ENCODE results near the gene METTL22. TPM values are rescaled to one million over a fixed set of nuclear protein-coding genes. Genes with fewer than 3 reads are reported as not detected.

Gene METTL22
- polyA plus RNA-seq (2011; rRNA removed) (39.7 and 46.3 TPM in 2 replicates), polyA minus RNA-seq (2011; rRNA and poly(A)+ RNA removed) (58.6 and 103 TPM in 2 replicates)

DNA sequence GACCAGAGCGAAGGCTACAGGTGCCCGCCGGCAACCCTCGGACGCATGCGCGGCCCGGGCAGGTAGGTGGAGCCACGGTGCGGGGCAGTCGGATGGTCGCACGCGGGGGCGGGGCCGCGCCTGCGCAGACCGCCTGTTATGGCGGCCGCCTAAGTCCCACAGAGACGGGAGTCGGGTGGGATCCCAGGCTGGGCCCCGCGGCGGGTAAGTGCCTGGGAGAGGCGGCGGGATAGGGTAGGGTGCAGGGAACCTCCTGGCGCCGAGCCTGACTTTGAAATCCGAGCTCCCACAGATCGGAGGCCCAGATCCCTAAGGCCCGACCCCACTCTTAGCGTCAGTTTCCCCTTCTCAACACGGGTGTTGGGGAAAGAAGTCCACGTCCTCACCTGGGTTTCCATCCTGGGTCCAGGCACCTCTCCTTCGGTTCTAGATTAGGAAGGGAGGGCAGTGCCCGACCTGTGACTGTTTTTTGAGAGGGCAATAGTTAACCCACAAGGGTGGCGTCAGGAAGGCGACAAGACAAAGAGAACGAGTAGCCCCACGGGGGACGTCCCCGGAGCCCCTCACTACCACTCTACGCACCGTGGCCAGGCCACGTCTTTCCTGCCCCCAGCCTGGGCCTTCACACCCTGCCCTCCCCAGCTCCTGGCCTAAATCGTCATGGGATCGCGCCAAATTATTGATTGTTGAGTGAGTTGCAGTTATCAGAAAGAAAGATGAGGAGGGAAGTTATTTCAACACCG lies at the start of gene METTL22:
Gene METTL22, plus strand, starts transcription at position 127 of the 743 bp plus-strand sequence. CDS start 3,968 bp downstream, outside the sequence.
- ChIA-PET POLR2A (interaction anchor here (0.5 kb wide), 1 partner anchor 178 kb away, joined by 3 read pairs; no protein-coding TSS in a partner anchor), CTCF (interaction anchor here (0.6 to 2.3 kb wide), 3 partner anchors 14 to 596 kb away, joined by 4 to 9 read pairs (median 4); no protein-coding TSS in a partner anchor)
- peaks cover 3% of the 10 kb centered on the region for H3K27me3 ChIP-seq (ENCODE audit: control insufficient read depth, insufficient read depth, low read length)
- H3K9me3 ChIP-seq (ENCODE audit: control insufficient read depth, insufficient read depth, low read length) = no peaks in the 10 kb centered on the region
- H3K4me3 ChIP-seq (ENCODE audit: low read depth, low read length) = peak within 1 kb of the TSS; percentile 99
- H3K27ac ChIP-seq (ENCODE audit: low read depth, low read length) = peak within 1 kb of the TSS; percentile 71
- DNase-seq (ENCODE audit: low read depth, low spot score) = peak; percentile 56
- TF ChIP-seq, protein P1, sequence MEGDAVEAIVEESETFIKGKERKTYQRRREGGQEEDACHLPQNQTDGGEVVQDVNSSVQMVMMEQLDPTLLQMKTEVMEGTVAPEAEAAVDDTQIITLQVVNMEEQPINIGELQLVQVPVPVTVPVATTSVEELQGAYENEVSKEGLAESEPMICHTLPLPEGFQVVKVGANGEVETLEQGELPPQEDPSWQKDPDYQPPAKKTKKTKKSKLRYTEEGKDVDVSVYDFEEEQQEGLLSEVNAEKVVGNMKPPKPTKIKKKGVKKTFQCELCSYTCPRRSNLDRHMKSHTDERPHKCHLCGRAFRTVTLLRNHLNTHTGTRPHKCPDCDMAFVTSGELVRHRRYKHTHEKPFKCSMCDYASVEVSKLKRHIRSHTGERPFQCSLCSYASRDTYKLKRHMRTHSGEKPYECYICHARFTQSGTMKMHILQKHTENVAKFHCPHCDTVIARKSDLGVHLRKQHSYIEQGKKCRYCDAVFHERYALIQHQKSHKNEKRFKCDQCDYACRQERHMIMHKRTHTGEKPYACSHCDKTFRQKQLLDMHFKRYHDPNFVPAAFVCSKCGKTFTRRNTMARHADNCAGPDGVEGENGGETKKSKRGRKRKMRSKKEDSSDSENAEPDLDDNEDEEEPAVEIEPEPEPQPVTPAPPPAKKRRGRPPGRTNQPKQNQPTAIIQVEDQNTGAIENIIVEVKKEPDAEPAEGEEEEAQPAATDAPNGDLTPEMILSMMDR (IDR thresholded peaks at IDR 0.05; ENCODE audit: low read depth, low read length) = no peak

DNA sequence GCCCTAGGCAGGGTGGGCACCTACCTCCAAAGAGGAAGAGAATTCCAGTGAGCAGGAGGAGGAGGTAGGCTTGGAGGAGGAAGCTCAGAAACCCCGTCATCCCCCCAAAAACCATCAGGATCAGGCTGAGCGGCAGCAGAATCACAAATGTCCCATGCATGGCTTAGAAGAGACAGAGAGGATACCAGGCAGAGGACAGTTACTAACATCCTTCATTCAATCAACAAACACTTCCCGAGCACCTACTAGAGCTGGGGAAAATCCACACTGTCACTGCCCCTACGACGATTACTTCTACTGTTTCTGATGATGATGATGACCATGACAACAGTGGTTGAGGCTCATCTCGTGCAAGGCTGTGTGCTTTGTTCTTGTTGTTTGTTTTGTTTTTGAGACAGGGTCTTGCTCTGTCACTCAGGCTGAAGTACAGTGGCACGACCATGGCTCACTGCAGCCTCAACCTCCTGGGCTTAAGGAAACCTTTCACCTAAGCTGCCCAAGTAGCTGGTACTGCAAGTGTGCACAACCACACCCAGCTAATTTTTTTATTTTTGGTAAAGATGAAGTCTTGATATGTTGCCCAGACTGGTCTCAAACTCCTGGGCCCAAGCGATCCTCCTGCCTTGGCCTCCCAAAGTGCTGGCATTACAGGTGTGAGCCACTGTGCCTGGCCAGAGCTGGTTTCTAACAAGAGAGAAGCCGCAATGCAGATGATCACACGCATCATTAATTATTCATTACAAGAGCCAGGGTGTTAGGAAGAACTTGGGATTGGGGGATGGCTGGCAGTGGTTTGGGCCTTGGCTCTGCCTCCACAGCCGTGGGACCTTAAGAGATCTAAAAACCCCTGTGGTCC lies 49.2 kb upstream of the METTL22 start:
- Histone ChIP-seq H3K9me3 (ENCODE audit: control insufficient read depth, insufficient read depth, low read length) (no peaks in the 10 kb centered on the region), H3K27me3 (ENCODE audit: control insufficient read depth, insufficient read depth, low read length) (peaks cover 9% of the 10 kb centered on the region), H3K4me3 (ENCODE audit: low read depth, low read length) (no peak overlapping the region), H3K27ac (ENCODE audit: low read depth, low read length) (no peak overlapping the region)
- DNase-seq (ENCODE audit: low read depth, low spot score) = no peak
- POLR2A ChIA-PET = no interaction called here
- TF ChIP-seq, protein P1 (IDR thresholded peaks at IDR 0.05; ENCODE audit: low read depth, low read length) = no peak
- CTCF ChIA-PET = interaction anchor here (0.8 to 2.9 kb wide), 5 partner anchors 12 to 308 kb away, joined by 3 to 14 read pairs (median 7); no protein-coding TSS in a partner anchor

DNA sequence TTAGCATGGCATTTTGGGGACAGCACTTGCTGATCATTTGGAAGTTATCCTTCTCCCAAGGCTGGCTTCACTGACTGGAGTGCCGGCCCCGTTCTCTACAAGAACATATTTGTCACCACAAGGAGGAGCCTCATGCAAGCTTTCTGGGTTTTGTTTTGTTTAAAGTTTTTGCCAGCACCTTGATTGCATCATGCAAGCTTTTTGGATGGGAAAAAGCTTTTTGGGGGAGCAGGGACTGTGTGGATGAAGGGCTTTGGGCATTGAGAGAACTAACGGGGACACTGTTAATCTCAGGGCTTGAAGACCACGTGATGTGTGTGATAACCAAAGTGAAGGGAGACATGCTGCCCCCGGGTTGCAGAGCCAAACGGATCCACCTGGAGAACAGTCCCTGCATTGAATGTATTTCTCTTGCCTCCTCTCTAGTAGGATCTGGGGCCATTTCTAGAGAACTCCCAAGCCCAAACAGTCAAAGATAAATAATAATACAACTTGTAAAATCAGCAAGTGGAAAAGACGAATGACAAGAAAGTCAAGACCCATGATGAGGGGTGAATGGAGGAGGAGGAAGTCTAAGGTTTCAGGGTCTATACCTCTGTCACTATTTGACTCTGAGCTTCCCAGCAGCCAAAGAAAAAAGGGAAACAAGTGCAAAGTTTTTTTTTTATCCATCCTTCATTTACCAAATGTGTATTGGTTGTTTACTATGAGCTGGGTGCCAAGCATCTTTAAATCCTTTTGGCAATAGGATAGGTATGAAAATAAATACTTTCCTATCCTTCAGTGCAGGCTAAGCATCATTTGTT lies 48.4 kb upstream of the METTL22 start:
- TF ChIP-seq, protein P1 (IDR thresholded peaks at IDR 0.05; ENCODE audit: low read depth, low read length) = peak; percentile 56
- Histone ChIP-seq H3K27ac (ENCODE audit: low read depth, low read length) (no peak overlapping the region), H3K9me3 (ENCODE audit: control insufficient read depth, insufficient read depth, low read length) (no peaks in the 10 kb centered on the region), H3K4me3 (ENCODE audit: low read depth, low read length) (0 out of 2 replicates have a peak overlapping the region, but pooled peaks have one; percentile 7), H3K27me3 (ENCODE audit: control insufficient read depth, insufficient read depth, low read length) (peaks cover 9% of the 10 kb centered on the region)
- CTCF ChIA-PET = interaction anchor here (0.5 to 2.9 kb wide), 6 partner anchors 11 to 1086 kb away, joined by 3 to 14 read pairs (median 6); no protein-coding TSS in a partner anchor
- POLR2A ChIA-PET = no interaction called here
- no peak for DNase-seq (ENCODE audit: low read depth, low spot score)

DNA sequence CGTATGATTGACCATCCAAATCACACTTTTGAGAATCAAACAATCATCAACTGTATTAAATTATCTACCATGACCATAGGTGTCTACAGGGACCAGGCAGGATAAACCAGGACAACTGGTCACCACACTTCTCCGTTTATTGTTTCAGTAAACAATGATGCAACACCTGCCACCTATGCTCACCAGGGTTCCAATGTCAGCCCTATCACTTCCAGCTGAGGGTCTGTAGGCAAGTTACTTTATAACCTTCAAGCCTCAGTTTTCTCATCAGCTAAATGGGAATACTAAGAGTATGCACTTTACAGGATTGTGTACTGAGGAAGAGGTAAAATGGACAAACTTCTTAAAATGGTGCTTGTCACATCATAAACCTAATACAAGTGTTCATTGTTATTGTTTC lies 46.1 kb upstream of the METTL22 start:
- no peak for DNase-seq (ENCODE audit: low read depth, low spot score)
- TF ChIP-seq, protein P1 (IDR thresholded peaks at IDR 0.05; ENCODE audit: low read depth, low read length) = no peak
- POLR2A ChIA-PET = no interaction called here
- CTCF ChIA-PET = no interaction called here
- Histone ChIP-seq H3K9me3 (ENCODE audit: control insufficient read depth, insufficient read depth, low read length) (no peaks in the 10 kb centered on the region), H3K27ac (ENCODE audit: low read depth, low read length) (no peak overlapping the region), H3K27me3 (ENCODE audit: control insufficient read depth, insufficient read depth, low read length) (peaks cover 9% of the 10 kb centered on the region), H3K4me3 (ENCODE audit: low read depth, low read length) (no peak overlapping the region)

Measured in AG04450 (cell line).